ENCODE measurements around the gene WFDC12. TPM values are rescaled to one million over a fixed set of nuclear protein-coding genes. Genes with fewer than 3 reads are reported as not detected.

The WFDC12 gene
- total and polyA plus RNA-seq, 2 donors (not counting 1 experiment from before 2014, with no cell fraction given): not detected

DNA sequence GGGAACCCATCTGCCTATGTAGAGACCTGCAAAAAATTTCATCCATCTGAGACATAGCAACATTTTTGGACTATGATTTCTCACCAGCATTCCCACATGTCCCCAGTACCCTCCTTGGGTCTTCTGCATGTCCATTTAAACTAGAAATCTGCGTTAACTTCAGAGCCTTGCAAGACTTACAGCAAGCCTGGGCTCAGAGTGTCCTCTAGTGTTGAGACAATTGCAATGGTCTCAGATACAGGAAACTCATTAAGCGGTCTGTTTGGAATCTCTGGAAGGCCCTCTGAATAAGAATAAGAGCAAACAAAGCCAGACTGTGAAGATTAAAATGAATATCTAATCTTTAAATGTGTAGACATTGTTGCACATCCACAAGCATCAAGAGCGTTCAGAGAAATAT is 29.9 kb upstream of the WFDC12 start:
- WGBS (ENCODE audit: insufficient coverage): 100% methylated on average over 1 of the region's 3 CpGs
- H3K4me2 ChIP-seq (replicated peaks; ENCODE audit: low read depth, low read length, poor library complexity, severe bottlenecking): no peak overlapping the region
- no peak overlapping the region for H3K4me3 Mint-ChIP-seq
- no peaks in the 10 kb centered on the region for H4K20me1 ChIP-seq (ENCODE audit: control insufficient read depth, insufficient read depth, low read length, poor library complexity, severe bottlenecking)
- no peaks in the 10 kb centered on the region for H3K79me2 ChIP-seq (ENCODE audit: control insufficient read depth, insufficient read depth, low read length)
- peaks cover 15% of the 10 kb centered on the region for H3K4me1 Mint-ChIP-seq
- H3K36me3 ChIP-seq (replicated peaks in 1 of 2; ENCODE audit: control extremely low read depth in 1 of 2, control insufficient read depth in 1 of 2, extremely low read depth in 1 of 2, insufficient read depth in 2 of 2, low read length in 1 of 2): no peaks in the 10 kb centered on the region
- H3K4me3 ChIP-seq (ENCODE audit: control extremely low read depth in 1 of 5, extremely low read depth in 1 of 5, insufficient read depth in 1 of 5, low read depth in 2 of 5, low read length in 4 of 5): no peak overlapping the region
- POLR2A ChIA-PET: no interaction called here
- intact Hi-C loops (cut with micrococcal nuclease): no loop called here
- TF ChIP-seq, protein P1, sequence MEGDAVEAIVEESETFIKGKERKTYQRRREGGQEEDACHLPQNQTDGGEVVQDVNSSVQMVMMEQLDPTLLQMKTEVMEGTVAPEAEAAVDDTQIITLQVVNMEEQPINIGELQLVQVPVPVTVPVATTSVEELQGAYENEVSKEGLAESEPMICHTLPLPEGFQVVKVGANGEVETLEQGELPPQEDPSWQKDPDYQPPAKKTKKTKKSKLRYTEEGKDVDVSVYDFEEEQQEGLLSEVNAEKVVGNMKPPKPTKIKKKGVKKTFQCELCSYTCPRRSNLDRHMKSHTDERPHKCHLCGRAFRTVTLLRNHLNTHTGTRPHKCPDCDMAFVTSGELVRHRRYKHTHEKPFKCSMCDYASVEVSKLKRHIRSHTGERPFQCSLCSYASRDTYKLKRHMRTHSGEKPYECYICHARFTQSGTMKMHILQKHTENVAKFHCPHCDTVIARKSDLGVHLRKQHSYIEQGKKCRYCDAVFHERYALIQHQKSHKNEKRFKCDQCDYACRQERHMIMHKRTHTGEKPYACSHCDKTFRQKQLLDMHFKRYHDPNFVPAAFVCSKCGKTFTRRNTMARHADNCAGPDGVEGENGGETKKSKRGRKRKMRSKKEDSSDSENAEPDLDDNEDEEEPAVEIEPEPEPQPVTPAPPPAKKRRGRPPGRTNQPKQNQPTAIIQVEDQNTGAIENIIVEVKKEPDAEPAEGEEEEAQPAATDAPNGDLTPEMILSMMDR (IDR thresholded peaks at IDR 0.05): no peak
- no peak for TF ChIP-seq EZH2 (IDR thresholded peaks at IDR 0.05; ENCODE audit: borderline replicate concordance, insufficient read depth, low read depth, low read length, poor library complexity, severe bottlenecking)
- no peak overlapping the region for H2AFZ ChIP-seq (ENCODE audit: insufficient read depth, low read depth, low read length, poor library complexity, severe bottlenecking)
- CTCF ChIA-PET: no interaction called here
- peaks cover 20% of the 10 kb centered on the region for H3K27me3 Mint-ChIP-seq
- ATAC-seq (ENCODE audit: low read depth) (no peak), DNase-seq (no peak)
- peaks cover 4 to 13% (median 12%) of the 10 kb centered on the region in 3 donors for H3K9me3 ChIP-seq (ENCODE audit: control extremely low read depth in 1 of 3, control insufficient read depth in 2 of 3, insufficient read depth in 1 of 3, low read length in 2 of 3)
- H3K27ac ChIP-seq (ENCODE audit: low read length in 2 of 2): no peak overlapping the region
- H3K9ac ChIP-seq (ENCODE audit: low read length): no peak overlapping the region
- H3K4me1 ChIP-seq (ENCODE audit: control insufficient read depth in 2 of 2, insufficient read depth in 2 of 2, low read length in 2 of 2): peaks cover 0 to 11% of the 10 kb centered on the region in 2 donors
- peaks cover 13% of the 10 kb centered on the region for H3K9me3 Mint-ChIP-seq (ENCODE audit: insufficient read depth)
- H3K27ac Mint-ChIP-seq: no peak overlapping the region
- H3K27me3 ChIP-seq (replicated peaks in 1 of 4; ENCODE audit: control extremely low read depth in 1 of 4, control insufficient read depth in 3 of 4, insufficient read depth in 4 of 4, low read length in 3 of 4): peaks cover 0 to 12% (median 0%) of the 10 kb centered on the region in 4 experiments

DNA sequence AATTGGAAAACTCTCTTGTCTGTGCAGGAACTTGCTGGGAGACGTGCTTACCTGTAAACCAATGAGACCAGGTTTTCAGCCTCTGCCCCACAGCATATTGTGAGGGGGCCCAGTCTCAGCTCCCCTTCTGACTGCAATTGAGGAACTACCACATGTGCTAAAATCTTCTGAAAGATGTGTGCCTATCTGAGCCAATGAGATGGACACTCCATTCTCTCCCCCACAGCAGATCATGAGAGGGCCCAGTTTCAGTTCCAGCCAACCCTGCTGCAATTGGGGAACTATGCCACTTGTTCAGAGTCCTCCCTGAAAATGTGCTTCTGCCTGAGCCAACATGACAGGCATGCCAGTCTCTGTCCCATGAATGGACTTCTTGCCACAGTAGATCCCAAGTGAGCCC is 29.5 kb upstream of the WFDC12 start:
- H3K27me3 ChIP-seq (replicated peaks in 1 of 4; ENCODE audit: control extremely low read depth in 1 of 4, control insufficient read depth in 3 of 4, insufficient read depth in 4 of 4, low read length in 3 of 4): peaks cover 0 to 12% (median 0%) of the 10 kb centered on the region in 4 experiments
- ChIA-PET CTCF (no interaction called here), POLR2A (no interaction called here)
- DNase-seq: peak; percentile 39
- TF ChIP-seq EZH2 (IDR thresholded peaks at IDR 0.05; ENCODE audit: borderline replicate concordance, insufficient read depth, low read depth, low read length, poor library complexity, severe bottlenecking): no peak
- TF ChIP-seq, protein P1 (IDR thresholded peaks at IDR 0.05): no peak
- ATAC-seq (ENCODE audit: low read depth): peak; percentile 57
- no peaks in the 10 kb centered on the region for H3K79me2 ChIP-seq (ENCODE audit: control insufficient read depth, insufficient read depth, low read length)
- intact Hi-C loops (cut with micrococcal nuclease): no loop called here
- H3K9me3 ChIP-seq (ENCODE audit: control extremely low read depth in 1 of 3, control insufficient read depth in 2 of 3, insufficient read depth in 1 of 3, low read length in 2 of 3): peaks cover 2 to 13% (median 8%) of the 10 kb centered on the region in 3 donors
- peaks cover 0 to 11% of the 10 kb centered on the region in 2 donors for H3K4me1 ChIP-seq (ENCODE audit: control insufficient read depth in 2 of 2, insufficient read depth in 2 of 2, low read length in 2 of 2)
- H3K4me3 ChIP-seq (ENCODE audit: control extremely low read depth in 1 of 5, extremely low read depth in 1 of 5, insufficient read depth in 1 of 5, low read depth in 2 of 5, low read length in 4 of 5): no peak overlapping the region
- no peak overlapping the region for H3K9ac ChIP-seq (ENCODE audit: low read length)
- no peak overlapping the region for H3K27ac ChIP-seq (ENCODE audit: low read length in 2 of 2)
- Mint-ChIP-seq H3K27me3 (peaks cover 19% of the 10 kb centered on the region), H3K9me3 (ENCODE audit: insufficient read depth) (peaks cover 13% of the 10 kb centered on the region), H3K27ac (no peak overlapping the region), H3K4me3 (no peak overlapping the region), H3K4me1 (peaks cover 15% of the 10 kb centered on the region)
- 75% methylated on average over 1 of the region's 1 CpG for WGBS (ENCODE audit: insufficient coverage)
- H4K20me1 ChIP-seq (ENCODE audit: control insufficient read depth, insufficient read depth, low read length, poor library complexity, severe bottlenecking): no peaks in the 10 kb centered on the region
- no peak overlapping the region for H3K4me2 ChIP-seq (replicated peaks; ENCODE audit: low read depth, low read length, poor library complexity, severe bottlenecking)
- no peak overlapping the region for H2AFZ ChIP-seq (ENCODE audit: insufficient read depth, low read depth, low read length, poor library complexity, severe bottlenecking)
- no peaks in the 10 kb centered on the region for H3K36me3 ChIP-seq (replicated peaks in 1 of 2; ENCODE audit: control extremely low read depth in 1 of 2, control insufficient read depth in 1 of 2, extremely low read depth in 1 of 2, insufficient read depth in 2 of 2, low read length in 1 of 2)

Measured in B cell (primary cell).